HAP-1 (cell line): ENCODE data around the gene ANKRD27.
"Not testable (repeated sequence)": the region's sequence is repeated elsewhere in the genome, so short reads cannot be mapped to it uniquely, and the experiment has no call there.

Experiments
- DNase-seq, 2 experiments: peaks; one replicate each; pipeline ENCODE4 v3.0.0-alpha.2; 2016 to 2020; ENCODE audit warnings: low spot score in 2 of 2
- H3K27me3 ChIP-seq: fragments of 250-450 bp; sonication (Bioruptor Pico); 2 replicates; pipeline ENCODE4 v1.5.1; 2020; ENCODE audit warnings: low read depth, mild to moderate bottlenecking, moderate library complexity
- H3K36me3 ChIP-seq: fragments of 250-450 bp; sonication (Bioruptor Pico); replicated peaks from 2 replicates; pipeline ENCODE4 v1.5.1; 2020; ENCODE audit warnings: mild to moderate bottlenecking
- H3K4me1 ChIP-seq: fragments of 250-450 bp; sonication (Bioruptor Pico); 2 replicates; pipeline ENCODE4 v1.5.1; 2020; ENCODE audit warnings: mild to moderate bottlenecking
- H3K4me3 ChIP-seq: fragments of 250-450 bp; sonication (Bioruptor Pico); 2 replicates; pipeline ENCODE4 v1.5.1; 2020; ENCODE audit warnings: mild to moderate bottlenecking, moderate library complexity
- H3K9me3 ChIP-seq: fragments of 250-450 bp; sonication (Bioruptor Pico); 2 replicates; pipeline ENCODE4 v1.5.1; 2020; ENCODE audit warnings: mild to moderate bottlenecking, moderate library complexity
- in situ Hi-C: fragments of 300-500 bp; cut with MboI; formaldehyde crosslinking; loops from 3 replicates; pipeline ENCODE4 v1.14.3; 2020; ENCODE audit warnings: low sequenced_read_pairs, inconsistent platforms, mixed read lengths

The ANKRD27 gene

GRCh38 chr19:32598022-32598421 is 77.0 kb downstream of the ANKRD27 start:
- in situ Hi-C loops: no loop called here
- Histone ChIP-seq H3K27me3 (no peaks in the 10 kb centered on the region), H3K36me3 (peaks cover 79% of the 10 kb centered on the region), H3K4me3 (no peak overlapping the region), H3K4me1 (no peaks in the 10 kb centered on the region), H3K9me3 (no peaks in the 10 kb centered on the region)
- no peak for DNase-seq

GRCh38 chr19:32595491-32595890 is 79.5 kb downstream of the ANKRD27 start:
- H3K36me3 ChIP-seq: peaks cover 80% of the 10 kb centered on the region
- no peaks in the 10 kb centered on the region for H3K4me1 ChIP-seq
- no peaks in the 10 kb centered on the region for H3K27me3 ChIP-seq
- in situ Hi-C loops: no loop called here
- DNase-seq: no peak
- no peak overlapping the region for H3K4me3 ChIP-seq
- no peaks in the 10 kb centered on the region for H3K9me3 ChIP-seq

DNA sequence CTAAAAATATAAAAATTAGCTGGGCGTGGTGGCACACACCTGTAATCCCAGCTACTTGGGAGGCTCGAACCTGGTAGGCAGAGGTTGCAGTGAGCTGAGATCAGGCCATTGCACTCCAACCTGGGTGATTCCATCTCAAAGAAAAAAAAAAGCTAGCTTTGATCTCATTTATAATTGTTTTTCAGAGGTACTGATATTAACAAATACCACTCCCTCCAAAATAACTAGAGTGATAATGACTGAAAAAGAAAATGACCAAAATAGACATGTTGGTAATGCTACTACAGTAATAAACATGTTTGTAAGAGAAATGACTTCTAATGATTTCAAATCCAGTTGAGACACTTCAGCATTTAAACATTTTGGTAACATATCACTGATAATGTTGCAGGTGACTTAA is 81.0 kb downstream of the ANKRD27 start:
- in situ Hi-C loops: no loop called here
- no peaks in the 10 kb centered on the region for H3K4me1 ChIP-seq
- H3K4me3 ChIP-seq: no peak overlapping the region
- DNase-seq: no peak
- H3K27me3 ChIP-seq: no peaks in the 10 kb centered on the region
- H3K36me3 ChIP-seq: peaks cover 65% of the 10 kb centered on the region
- no peaks in the 10 kb centered on the region for H3K9me3 ChIP-seq

GRCh38 chr19:32587747-32588504 is 87.1 kb downstream of the ANKRD27 start:
- H3K27me3 ChIP-seq, in situ Hi-C loops, H3K4me3 ChIP-seq, DNase-seq, H3K9me3 ChIP-seq, H3K4me1 ChIP-seq: not testable (repeated sequence)
- peaks cover 65% of the 10 kb centered on the region for H3K36me3 ChIP-seq

- peak overlapping the region; percentile 77 for H3K4me3 ChIP-seq
- peaks cover 9% of the 10 kb centered on the region for H3K4me1 ChIP-seq
- in situ Hi-C loops: no loop called here
- peak in 1 of 2 experiments; percentile 51 for DNase-seq
- peaks cover 5% of the 10 kb centered on the region for H3K27me3 ChIP-seq
- H3K36me3 ChIP-seq: peaks cover 47% of the 10 kb centered on the region
- no peaks in the 10 kb centered on the region for H3K9me3 ChIP-seq
Observed at GRCh38 chr19:32581705-32582179, 93.2 kb downstream of the ANKRD27 start.

- in situ Hi-C loops: no loop called here
Observed at GRCh38 chr19:32580901-32581704, 93.9 kb downstream of the ANKRD27 start, which contains the start of gene PDCD5. PDCD5 (plus strand) TSS chr19:32581190; CDS start chr19:32581262, 72 bp downstream.

GRCh38 chr19:32580353-32580900 is 94.6 kb downstream of the ANKRD27 start:
- Histone ChIP-seq H3K36me3 (peaks cover 34% of the 10 kb centered on the region), H3K4me3 (peak overlapping the region; percentile 77), H3K4me1 (peaks cover 9% of the 10 kb centered on the region), H3K27me3 (peaks cover 5% of the 10 kb centered on the region), H3K9me3 (no peaks in the 10 kb centered on the region)
- no peak for DNase-seq
- in situ Hi-C loops: no loop called here

More at GRCh38 chr19:32580901-32581704, 93.9 kb downstream of the ANKRD27 start, which contains the start of gene PDCD5:
- peak; percentile 81 to 96 for DNase-seq
- H3K9me3 ChIP-seq: no peaks in the 10 kb centered on the region
- H3K27me3 ChIP-seq: peaks cover 5% of the 10 kb centered on the region
- peak within 1 kb of the TSS; percentile 77 for H3K4me3 ChIP-seq
- H3K4me1 ChIP-seq: peaks cover 9% of the 10 kb centered on the region
- peaks cover 41% of the 10 kb centered on the region for H3K36me3 ChIP-seq

DNA sequence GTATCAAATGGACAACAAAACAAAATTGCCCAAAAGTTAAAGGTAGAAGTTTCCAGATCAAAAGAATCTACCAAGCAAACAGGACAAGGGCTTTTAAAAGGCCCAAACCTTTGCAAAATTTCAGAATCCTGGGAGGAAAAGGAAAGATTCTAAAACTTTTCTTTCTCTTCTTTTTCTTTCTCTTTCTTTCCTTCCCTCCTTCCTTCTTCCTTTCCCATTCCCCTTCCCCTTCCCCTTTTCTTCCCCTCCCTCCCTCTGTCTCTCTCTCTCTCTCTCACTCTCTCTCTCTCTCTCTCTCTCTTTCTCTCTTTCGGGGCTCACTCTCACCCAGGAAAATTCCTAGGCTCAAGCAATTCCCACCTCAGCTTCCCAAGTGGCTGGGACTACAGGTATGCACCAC is 98.2 kb downstream of the ANKRD27 start:
- peaks cover 1% of the 10 kb centered on the region; the same call in 1 of the 2 replicates for H3K36me3 ChIP-seq

DNA sequence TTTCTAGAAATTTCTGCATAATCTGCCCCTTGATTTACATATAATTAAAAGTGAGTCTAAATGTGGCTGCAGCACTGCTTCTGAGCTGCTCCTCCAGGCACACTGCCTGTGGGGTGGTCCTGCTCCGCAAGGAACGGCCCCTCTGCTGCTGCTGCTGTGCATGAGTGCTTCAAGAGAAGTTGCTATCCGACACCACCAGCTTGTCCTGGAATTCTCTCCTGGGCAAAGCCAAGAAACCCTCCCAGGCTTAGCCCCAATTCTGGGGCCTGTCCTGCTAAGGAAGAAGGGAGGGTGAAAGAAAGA is 101.5 kb downstream of the ANKRD27 start:
- H3K4me3 ChIP-seq: no peak overlapping the region
- peaks cover 1% of the 10 kb centered on the region for H3K27me3 ChIP-seq
- no peak for DNase-seq
- H3K36me3 ChIP-seq: no peaks in the 10 kb centered on the region
- no peaks in the 10 kb centered on the region for H3K4me1 ChIP-seq
- in situ Hi-C loops: loop anchor here (25.0 kb wide), 1 partner anchor 1886 kb away; no protein-coding TSS in a partner anchor
- no peaks in the 10 kb centered on the region for H3K9me3 ChIP-seq

More for the DNA sequence above, 98.2 kb downstream of the ANKRD27 start:
- in situ Hi-C loops: no loop called here
- DNase-seq: no peak
- Histone ChIP-seq H3K27me3 (peaks cover 5% of the 10 kb centered on the region), H3K4me1 (no peaks in the 10 kb centered on the region; the same call in 1 of the 2 replicates), H3K9me3 (no peaks in the 10 kb centered on the region), H3K4me3 (no peak overlapping the region)

DNA sequence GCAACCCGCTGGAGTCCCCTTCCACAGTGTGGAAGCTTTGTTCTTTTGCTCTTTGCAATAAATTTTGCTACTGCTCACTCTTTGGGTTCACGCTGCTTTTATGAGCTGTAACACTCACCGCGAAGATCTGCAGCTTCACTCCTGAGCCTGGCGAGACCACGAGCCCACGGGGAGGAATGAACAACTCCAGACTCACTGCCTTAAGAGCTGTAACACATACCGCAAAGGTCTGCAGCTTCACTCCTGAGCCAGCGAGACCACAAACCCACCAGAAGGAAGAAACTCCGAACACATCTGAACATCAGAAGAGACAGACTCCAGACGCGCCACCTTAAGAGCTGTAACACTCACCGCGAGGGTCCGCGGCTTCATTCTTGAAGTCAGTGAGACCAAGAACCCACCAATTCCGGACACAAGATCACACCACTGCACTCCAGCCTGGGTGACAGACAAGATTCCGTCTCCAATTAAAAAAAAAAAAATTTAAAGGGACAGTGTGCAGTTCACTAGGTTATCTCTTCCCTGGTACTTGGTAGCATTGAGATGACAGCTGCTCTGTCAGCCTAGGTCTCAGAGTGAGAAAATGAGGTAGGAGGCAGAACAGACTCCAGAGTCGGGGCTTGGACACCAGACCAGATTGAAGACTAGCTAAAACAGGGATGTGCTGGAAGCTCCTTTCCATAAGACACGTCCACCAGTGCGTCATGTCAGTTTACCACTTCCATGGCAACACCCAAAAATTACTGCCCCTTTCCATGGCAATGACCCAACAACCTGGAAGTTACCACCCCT is 102.1 kb downstream of the ANKRD27 start:
- not testable (repeated sequence) for DNase-seq, H3K9me3 ChIP-seq, H3K4me3 ChIP-seq, H3K27me3 ChIP-seq, H3K36me3 ChIP-seq, H3K4me1 ChIP-seq
- in situ Hi-C loops: loop anchor here (25.0 kb wide), 1 partner anchor 1886 kb away; no protein-coding TSS in a partner anchor

DNA sequence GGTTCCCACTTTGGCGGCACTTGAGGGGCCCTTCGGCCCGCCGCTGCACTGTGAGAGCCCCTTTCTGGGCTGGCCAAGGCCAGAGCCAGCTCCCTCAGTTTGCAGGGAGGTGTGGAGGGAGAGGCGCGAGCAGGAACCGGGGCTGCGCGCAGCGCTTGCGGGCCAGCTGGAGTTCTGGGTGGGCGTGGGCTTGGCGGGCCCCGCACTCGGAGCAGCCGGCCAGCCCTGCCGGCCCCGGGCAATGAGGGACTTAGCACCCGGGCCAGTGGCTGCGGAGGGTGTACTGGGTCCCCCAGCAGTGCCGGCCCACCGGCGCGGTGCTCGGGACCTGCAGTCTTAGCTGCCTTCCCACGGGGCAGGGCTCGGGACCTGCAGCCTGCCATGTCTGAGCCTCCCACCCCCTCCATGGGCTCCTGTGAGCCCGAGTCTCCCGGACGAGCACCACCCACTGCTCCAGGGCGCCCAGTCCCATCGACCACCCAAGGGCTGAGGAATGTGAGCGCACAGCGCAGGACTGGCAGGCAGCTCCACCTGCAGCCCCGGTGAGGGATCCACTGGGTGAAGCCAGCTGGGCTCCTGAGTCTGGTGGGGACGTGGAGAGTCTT is 103.4 kb downstream of the ANKRD27 start:
- DNase-seq, H3K27me3 ChIP-seq, H3K9me3 ChIP-seq, H3K4me3 ChIP-seq, H3K4me1 ChIP-seq, H3K36me3 ChIP-seq: not testable (repeated sequence)
- in situ Hi-C loops: loop anchor here (25.0 kb wide), 1 partner anchor 1884 kb away; no protein-coding TSS in a partner anchor

- in situ Hi-C loops: loop anchor here (25.0 kb wide), 1 partner anchor 1883 kb away; no protein-coding TSS in a partner anchor
- Histone ChIP-seq H3K4me1 (no peaks in the 10 kb centered on the region), H3K4me3 (no peak overlapping the region), H3K36me3 (no peaks in the 10 kb centered on the region), H3K9me3 (no peaks in the 10 kb centered on the region), H3K27me3 (no peaks in the 10 kb centered on the region)
- peak; percentile 60 to 76 for DNase-seq
Observed at GRCh38 chr19:32570081-32570785, 104.7 kb downstream of the ANKRD27 start.
